DND-41 (cell line): Measurements from ENCODE around the gene CCDC18.
"Not testable (repeated sequence)": the region's sequence is repeated elsewhere in the genome, so short reads cannot be mapped to it uniquely, and the experiment has no call there.

Source experiments
- CTCF ChIP-seq: IDR thresholded peaks from 2 replicates; pipeline ENCODE4 v1.5.1; 2012; ENCODE audit warnings: borderline replicate concordance, low read length, moderate library complexity, mild to moderate bottlenecking; ENCODE audit not compliant: poor library complexity, severe bottlenecking; ENCODE audit errors: extremely low read depth
- EZH2 ChIP-seq: IDR thresholded peaks from 3 replicates; pipeline ENCODE4 v1.6.1; 2012; ENCODE audit warnings: borderline replicate concordance, low read depth, mild to moderate bottlenecking, moderate library complexity, low read length, inconsistent platforms; ENCODE audit not compliant: severe bottlenecking

GRCh38 chr1:93243233-93243632 is 62.7 kb downstream of the CCDC18 start:
- not testable (repeated sequence) for TF ChIP-seq CTCF, EZH2
